ENCODE measurements around the gene POU6F2.

GRCh38 chr7:39153113-39153512, 175.4 kb downstream of the POU6F2 start:
- TF ChIP-seq POLR2AphosphoS5 (IDR thresholded peaks at IDR 0.05) = no peak
- no peak for TF ChIP-seq EP300 (IDR thresholded peaks at IDR 0.05)
- no peak for TF ChIP-seq CTCF (IDR thresholded peaks at IDR 0.05)
